K562 (cell line): ENCODE measurements around the gene LAMA2. TPM values are rescaled to one million over a fixed set of nuclear protein-coding genes. Genes with fewer than 3 reads are reported as not detected.

Experiments
- ATAC-seq: fragments of 200-7000 bp; cut with Tn5 transposase; 3 replicates; pipeline ENCODE4 v1.9.1; 2020; ENCODE audit warnings: moderate library complexity
- BruUV-seq: library from RNA; stranded (reverse); fragments of 400-500 nt; replicated peaks from 2 replicates; lab custom pipeline; 2021; lab: Mats Ljungman, UMichigan
- CTCF ChIA-PET: fragments of 300-600 bp; formaldehyde crosslinking; extraction: SDS; loops from one replicate; lab custom pipeline; 2021; ENCODE audit warnings: low intra/inter-chr PET ratio; lab: Yijun Ruan, JAX
- POLR2A ChIA-PET: fragments of 300-600, 350-650 bp; sonication (Branson Sonifier 250); formaldehyde crosslinking; extraction: SDS; loops from one replicate; lab custom pipeline; 2021; ENCODE audit warnings: antibody characterized with exemption, inconsistent platforms; lab: Yijun Ruan, JAX
- DNase-seq, 4 experiments: peaks; one replicate each; pipeline versions ENCODE4 v3.0.0 to v3.0.0-alpha.2; 2011 to 2018; ENCODE audit warnings: low spot score in 3 of 4, mixed read lengths in 3 of 4; ENCODE audit errors: extremely low read depth in 1 of 4
- FAIRE-seq: peaks from 2 replicates; lab custom pipeline; 2011; peaks lifted over from hg19 to GRCh38; lab: Jason Lieb, UNC
- H2AFZ ChIP-seq: 2 replicates; pipeline ENCODE4 v1.6.0; 2011; ENCODE audit warnings: low read depth, low read length, control low read depth, inconsistent platforms
- H3K27ac ChIP-seq: fragments of 200-600 bp; 3 replicates; pipeline ENCODE4 v1.8.0; 2011; ENCODE audit warnings: low read depth, mild to moderate bottlenecking, control low read depth, inconsistent platforms, low read length, moderate library complexity, mixed read lengths; ENCODE audit errors: extremely low read depth
- H3K27me3 ChIP-seq, 2 experiments: fragments of 300-600 bp in 1 of 2; 2 replicates in 1 of 2; 3 replicates in 1 of 2; pipeline versions ENCODE4 v1.6.0 to v1.8.0; 2011; ENCODE audit warnings: inconsistent platforms in 2 of 2, low read length in 2 of 2, mild to moderate bottlenecking in 1 of 2, mixed read lengths in 1 of 2, moderate library complexity in 1 of 2; ENCODE audit not compliant: control insufficient read depth in 2 of 2, insufficient read depth in 2 of 2
- H3K36me3 ChIP-seq: fragments of 300-600 bp; 3 replicates; pipeline ENCODE4 v1.8.0; 2011; ENCODE audit warnings: mild to moderate bottlenecking, low read length, inconsistent platforms; ENCODE audit not compliant: control insufficient read depth, insufficient read depth
- H3K4me1 ChIP-seq, 2 experiments: fragments of 200-600 bp in 1 of 2; replicated peaks in 1 of 2; 2 replicates in 1 of 2; 3 replicates in 1 of 2; pipeline versions ENCODE4 v1.5.1 to v1.8.0; 2011; ENCODE audit warnings: inconsistent platforms in 2 of 2, low read length in 2 of 2, mild to moderate bottlenecking in 1 of 2, mixed read lengths in 1 of 2, moderate library complexity in 1 of 2; ENCODE audit not compliant: control insufficient read depth in 2 of 2, insufficient read depth in 2 of 2
- H3K4me2 ChIP-seq: 2 replicates; pipeline ENCODE4 v1.6.1; 2011; ENCODE audit warnings: low read length, control low read depth, inconsistent platforms, mixed read lengths; ENCODE audit not compliant: insufficient read depth
- H3K4me3 ChIP-seq: fragments of 200-600 bp; sonication (generic), shearing (Covaris generic); 2 replicates; pipeline ENCODE4 v1.5.1; 2016; ENCODE audit warnings: control low read depth, inconsistent platforms
- H3K79me2 ChIP-seq: fragments of 200-600 bp; 3 replicates; pipeline ENCODE4 v1.8.0; 2011; ENCODE audit warnings: low read length, inconsistent platforms; ENCODE audit not compliant: control insufficient read depth, insufficient read depth
- H3K9ac ChIP-seq, 2 experiments: 2 replicates each; pipeline versions ENCODE4 v1.6.0 to v1.6.1; 2011; ENCODE audit warnings: low read depth in 2 of 2, low read length in 2 of 2, control low read depth in 1 of 2, inconsistent platforms in 1 of 2, mild to moderate bottlenecking in 1 of 2, mixed read lengths in 1 of 2; ENCODE audit not compliant: insufficient read depth in 1 of 2
- H3K9me1 ChIP-seq: one replicate; pipeline ENCODE4 v1.6.0; 2011; ENCODE audit warnings: inconsistent platforms, mild to moderate bottlenecking, low read length, moderate library complexity; ENCODE audit not compliant: control insufficient read depth, insufficient read depth
- H3K9me3 ChIP-seq: replicated peaks from 2 replicates; pipeline ENCODE4 v1.5.1; 2011; ENCODE audit warnings: low read depth, low read length, inconsistent platforms; ENCODE audit not compliant: control insufficient read depth, insufficient read depth
- H4K20me1 ChIP-seq: replicated peaks from 2 replicates; pipeline ENCODE4 v1.6.1; 2011; ENCODE audit warnings: low read length, inconsistent platforms, mixed read lengths; ENCODE audit not compliant: control insufficient read depth, insufficient read depth
- FOXP1 ChIP-seq: sonication (generic); formaldehyde crosslinking; IDR thresholded peaks from 2 replicates; pipeline ENCODE4 v1.8.0; 2022; ENCODE audit warnings: mild to moderate bottlenecking, missing genetic modification reagents
- KDM4B ChIP-seq, 2 experiments: fragments of 450-650 bp in 1 of 2; sonication (generic) in 1 of 2; IDR thresholded peaks; 2 replicates each; pipeline ENCODE4 v1.6.1; 2016 to 2017; ENCODE audit warnings: borderline replicate concordance in 2 of 2, antibody characterized with exemption in 1 of 2, low read depth in 1 of 2, mild to moderate bottlenecking in 1 of 2
- MAFG ChIP-seq: fragments of 450-650 bp; conservative IDR thresholded peaks from 2 replicates; pipeline ENCODE4 v1.6.1; 2016; ENCODE audit warnings: missing genetic modification characterization, missing compliant biosample characterization
- MIER1 ChIP-seq: fragments of 450-650 bp; IDR thresholded peaks from 2 replicates; pipeline ENCODE4 v1.6.1; 2016; ENCODE audit warnings: antibody characterized with exemption, mild to moderate bottlenecking, low read depth
- POLR2AphosphoS5 ChIP-seq: IDR thresholded peaks from 2 replicates; pipeline ENCODE4 v1.6.1; 2011; ENCODE audit warnings: mild to moderate bottlenecking, low read depth, low read length, moderate library complexity; ENCODE audit not compliant: control insufficient read depth, insufficient read depth
- ZNF3 ChIP-seq: fragments of 250-450 bp; sonication (Bioruptor Pico); IDR thresholded peaks from 2 replicates; pipeline ENCODE4 v1.5.0; 2021; ENCODE audit warnings: mild to moderate bottlenecking, moderate library complexity
- ZNF699 ChIP-seq: fragments of 250-450 bp; sonication (Bioruptor Pico); IDR thresholded peaks from 2 replicates; pipeline ENCODE4 v1.8.0; 2021; ENCODE audit warnings: mild to moderate bottlenecking, moderate library complexity; ENCODE audit not compliant: insufficient replicate concordance
- in situ Hi-C: fragments of 300-500 bp; cut with MboI; formaldehyde crosslinking; loops from 4 replicates; pipeline ENCODE4 v1.15.0; 2018; ENCODE audit warnings: inconsistent platforms, mixed read lengths
- intact Hi-C: fragments of 100-400 bp; cut with micrococcal nuclease; formaldehyde crosslinking; loops from 2 replicates; pipeline ENCODE4 v1.14.2; 2022
- polyA plus RNA-seq, 8 experiments: library from polyadenylated mRNA; depleted of rRNA in 4 of 8; stranded (reverse) in 5 of 8; unstranded in 3 of 8; fragments of >200 nt; fragmentation: Nextera tagmentation in 2 of 8; fragmentation: Illumina TruSeq in 1 of 8; extraction: Ambion mirVana in 2 of 8; extraction: Trizol in 1 of 8; gene quantifications; 2 replicates each; pipeline versions ENCODE4 v1.2.1 to v1.2.3, GENCODE V29; 2011 to 2014; ENCODE audit warnings: inconsistent platforms in 1 of 8, missing spikeins in 1 of 8
- total RNA-seq, 7 experiments: library from RNA; depleted of rRNA in 6 of 7; stranded (reverse); fragments of >200 nt in 6 of 7; fragmentation: Illumina TruSeq in 2 of 7; extraction: Trizol in 2 of 7; gene quantifications; 2 replicates each; pipeline versions ENCODE4 v1.2.1 to v1.2.3, GENCODE V29; 2011 to 2021; ENCODE audit warnings: low replicate concordance in 1 of 7
- TF ChIP-seq, protein P1 (sequence below), 3 experiments: fragments of 200-800 bp in 1 of 3; fragments of 250-450 bp in 1 of 3; fragments of 450-650 bp in 1 of 3; sonication (Bioruptor Pico) in 1 of 3; sonication (Bioruptor generic) in 1 of 3; formaldehyde crosslinking in 1 of 3; IDR thresholded peaks; 2 replicates each; pipeline versions ENCODE4 v1.6.1 to v1.8.0; 2016 to 2022; ENCODE audit warnings: mild to moderate bottlenecking in 2 of 3, missing genetic modification characterization in 2 of 3, missing compliant biosample characterization in 1 of 3, moderate library complexity in 1 of 3

Gene LAMA2
- total and polyA plus RNA-seq, 9 of the 15 experiments (the other 6 are each of a cell fraction or from before 2014, with no cell fraction given): 0.04 to 1.5 (median 0.36) TPM

DNA sequence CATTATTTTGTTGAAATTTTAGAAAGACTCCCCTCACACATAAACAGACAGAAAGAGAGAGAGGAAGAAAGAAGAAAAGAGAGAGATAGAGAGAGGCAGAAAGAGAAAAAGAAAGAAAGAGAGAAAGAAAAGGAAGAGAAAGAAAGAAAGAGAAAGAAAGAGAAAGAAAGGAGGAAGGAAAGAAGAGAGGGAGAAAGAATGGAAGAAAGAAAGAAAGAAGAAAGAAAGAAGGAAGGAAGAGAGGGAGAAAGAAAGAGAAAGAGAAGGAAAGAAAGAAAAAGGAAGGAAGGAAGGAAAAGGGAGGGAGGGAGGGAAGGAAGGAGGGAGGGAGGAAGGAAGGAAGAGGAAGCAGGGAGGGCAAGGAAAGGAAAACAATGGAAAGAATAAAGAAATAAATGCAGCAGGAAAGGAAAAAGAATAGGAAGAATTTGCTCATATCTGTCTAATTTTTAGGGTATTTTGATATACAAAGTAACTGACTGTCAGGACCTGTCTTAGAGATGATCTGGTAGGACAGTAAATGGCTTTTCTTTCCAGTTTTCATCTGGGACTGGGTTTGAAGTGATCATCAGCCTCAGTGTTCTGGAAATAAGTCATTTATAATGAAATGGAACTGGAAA is 325.6 kb downstream of the LAMA2 start:
- Histone ChIP-seq H3K9ac (no peak overlapping the region), H4K20me1 (no peaks in the 10 kb centered on the region), H3K79me2 (no peaks in the 10 kb centered on the region), H3K27ac (no peak overlapping the region), H3K36me3 (no peaks in the 10 kb centered on the region), H3K9me1 (no peaks in the 10 kb centered on the region), H3K27me3 (no peaks in the 10 kb centered on the region), H3K4me3 (no peak overlapping the region), H3K4me1 (no peaks in the 10 kb centered on the region), H3K9me3 (no peaks in the 10 kb centered on the region), H3K4me2 (no peak overlapping the region), H2AFZ (no peak overlapping the region)
- ChIA-PET POLR2A (no interaction called here), CTCF (no interaction called here)
- intact Hi-C loops (no loop called here), in situ Hi-C loops (no loop called here)
- BruUV-seq: no TSS peak
- ATAC-seq: no peak
- no peak for TF ChIP-seq MAFG (tag)
- no peak for TF ChIP-seq KDM4B (IDR thresholded peaks at IDR 0.05; ENCODE audit: borderline replicate concordance in 2 of 2, low read depth in 1 of 2)
- TF ChIP-seq ZNF3 (CRISPR knock-in tag): no peak
- TF ChIP-seq MIER1: no peak
- TF ChIP-seq FOXP1: no peak
- no peak for TF ChIP-seq ZNF699 (CRISPR knock-in tag)
- no peak for TF ChIP-seq POLR2AphosphoS5
- TF ChIP-seq, protein P1, sequence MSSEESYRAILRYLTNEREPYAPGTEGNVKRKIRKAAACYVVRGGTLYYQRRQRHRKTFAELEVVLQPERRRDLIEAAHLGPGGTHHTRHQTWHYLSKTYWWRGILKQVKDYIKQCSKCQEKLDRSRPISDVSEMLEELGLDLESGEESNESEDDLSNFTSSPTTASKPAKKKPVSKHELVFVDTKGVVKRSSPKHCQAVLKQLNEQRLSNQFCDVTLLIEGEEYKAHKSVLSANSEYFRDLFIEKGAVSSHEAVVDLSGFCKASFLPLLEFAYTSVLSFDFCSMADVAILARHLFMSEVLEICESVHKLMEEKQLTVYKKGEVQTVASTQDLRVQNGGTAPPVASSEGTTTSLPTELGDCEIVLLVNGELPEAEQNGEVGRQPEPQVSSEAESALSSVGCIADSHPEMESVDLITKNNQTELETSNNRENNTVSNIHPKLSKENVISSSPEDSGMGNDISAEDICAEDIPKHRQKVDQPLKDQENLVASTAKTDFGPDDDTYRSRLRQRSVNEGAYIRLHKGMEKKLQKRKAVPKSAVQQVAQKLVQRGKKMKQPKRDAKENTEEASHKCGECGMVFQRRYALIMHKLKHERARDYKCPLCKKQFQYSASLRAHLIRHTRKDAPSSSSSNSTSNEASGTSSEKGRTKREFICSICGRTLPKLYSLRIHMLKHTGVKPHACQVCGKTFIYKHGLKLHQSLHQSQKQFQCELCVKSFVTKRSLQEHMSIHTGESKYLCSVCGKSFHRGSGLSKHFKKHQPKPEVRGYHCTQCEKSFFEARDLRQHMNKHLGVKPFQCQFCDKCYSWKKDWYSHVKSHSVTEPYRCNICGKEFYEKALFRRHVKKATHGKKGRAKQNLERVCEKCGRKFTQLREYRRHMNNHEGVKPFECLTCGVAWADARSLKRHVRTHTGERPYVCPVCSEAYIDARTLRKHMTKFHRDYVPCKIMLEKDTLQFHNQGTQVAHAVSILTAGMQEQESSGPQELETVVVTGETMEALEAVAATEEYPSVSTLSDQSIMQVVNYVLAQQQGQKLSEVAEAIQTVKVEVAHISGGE (CRISPR knock-in tag; IDR thresholded peaks at IDR 0.05): no peak
- DNase-seq: no peak
- no peak for FAIRE-seq
